ENCODE data around the gene MYO1D.

GRCh38 chr17:32549559-32549958 is 327.4 kb downstream of the MYO1D start:
- no peak for TF ChIP-seq EZH2 (IDR thresholded peaks at IDR 0.05; ENCODE audit: borderline replicate concordance, insufficient read depth, low read depth, low read length, poor library complexity, severe bottlenecking)
- TF ChIP-seq, protein P1, sequence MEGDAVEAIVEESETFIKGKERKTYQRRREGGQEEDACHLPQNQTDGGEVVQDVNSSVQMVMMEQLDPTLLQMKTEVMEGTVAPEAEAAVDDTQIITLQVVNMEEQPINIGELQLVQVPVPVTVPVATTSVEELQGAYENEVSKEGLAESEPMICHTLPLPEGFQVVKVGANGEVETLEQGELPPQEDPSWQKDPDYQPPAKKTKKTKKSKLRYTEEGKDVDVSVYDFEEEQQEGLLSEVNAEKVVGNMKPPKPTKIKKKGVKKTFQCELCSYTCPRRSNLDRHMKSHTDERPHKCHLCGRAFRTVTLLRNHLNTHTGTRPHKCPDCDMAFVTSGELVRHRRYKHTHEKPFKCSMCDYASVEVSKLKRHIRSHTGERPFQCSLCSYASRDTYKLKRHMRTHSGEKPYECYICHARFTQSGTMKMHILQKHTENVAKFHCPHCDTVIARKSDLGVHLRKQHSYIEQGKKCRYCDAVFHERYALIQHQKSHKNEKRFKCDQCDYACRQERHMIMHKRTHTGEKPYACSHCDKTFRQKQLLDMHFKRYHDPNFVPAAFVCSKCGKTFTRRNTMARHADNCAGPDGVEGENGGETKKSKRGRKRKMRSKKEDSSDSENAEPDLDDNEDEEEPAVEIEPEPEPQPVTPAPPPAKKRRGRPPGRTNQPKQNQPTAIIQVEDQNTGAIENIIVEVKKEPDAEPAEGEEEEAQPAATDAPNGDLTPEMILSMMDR (IDR thresholded peaks at IDR 0.05) = no peak
